Astrocyte (in vitro differentiated cells and primary cell): ENCODE measurements around the gene PITX1. TPM values are rescaled to one million over a fixed set of nuclear protein-coding genes. Genes with fewer than 3 reads are reported as not detected.

Experiments used
- DNase-seq: peaks from one replicate; pipeline ENCODE4 v3.0.0-alpha.2; 2010; ENCODE audit warnings: low read depth
- FAIRE-seq: peaks from 2 replicates; lab custom pipeline; 2011; peaks lifted over from hg19 to GRCh38; lab: Jason Lieb, UNC
- H2AFZ ChIP-seq: 2 replicates; pipeline ENCODE4 v1.6.0; 2012; ENCODE audit warnings: low read depth, low read length, inconsistent platforms
- H3K27ac ChIP-seq: 2 replicates; pipeline ENCODE4 v1.5.1; 2011; ENCODE audit warnings: low read depth, low read length, inconsistent platforms
- H3K27me3 ChIP-seq: 2 replicates; pipeline ENCODE4 v1.6.0; 2011; ENCODE audit warnings: low read length, inconsistent platforms; ENCODE audit not compliant: insufficient read depth
- H3K36me3 ChIP-seq: 2 replicates; pipeline ENCODE4 v1.5.1; 2011; ENCODE audit warnings: low read length, inconsistent platforms; ENCODE audit not compliant: insufficient read depth
- H3K4me1 ChIP-seq: 2 replicates; pipeline ENCODE4 v1.5.1; 2011; ENCODE audit warnings: low read length, inconsistent platforms; ENCODE audit not compliant: insufficient read depth
- H3K4me2 ChIP-seq: 2 replicates; pipeline ENCODE4 v1.6.0; 2012; ENCODE audit warnings: low read length, inconsistent platforms
- H3K4me3 ChIP-seq: 2 replicates; pipeline ENCODE4 v1.5.1; 2011; ENCODE audit warnings: low read depth, mild to moderate bottlenecking, low read length, inconsistent platforms; ENCODE audit not compliant: insufficient read depth
- H3K79me2 ChIP-seq: 2 replicates; pipeline ENCODE4 v1.6.0; 2012; ENCODE audit warnings: mild to moderate bottlenecking, low read length, inconsistent platforms; ENCODE audit not compliant: insufficient read depth
- H3K9ac ChIP-seq: 2 replicates; pipeline ENCODE4 v1.6.0; 2012; ENCODE audit warnings: mild to moderate bottlenecking, low read length, inconsistent platforms
- H3K9me3 ChIP-seq: 2 replicates; pipeline ENCODE4 v1.5.1; 2012; ENCODE audit warnings: low read depth, mild to moderate bottlenecking, low read length, inconsistent platforms; ENCODE audit not compliant: insufficient read depth
- H4K20me1 ChIP-seq: 2 replicates; pipeline ENCODE4 v1.6.0; 2012; ENCODE audit warnings: low read length, inconsistent platforms; ENCODE audit not compliant: insufficient read depth
- H3K27ac Mint-ChIP-seq: one replicate; pipeline ENCODE4 v1.8.0; 2021; ENCODE audit warnings: mild to moderate bottlenecking, mixed read lengths; ENCODE audit not compliant: unreplicated experiment
- H3K27me3 Mint-ChIP-seq: one replicate; pipeline ENCODE4 v1.8.0; 2021; ENCODE audit warnings: low read depth, mixed read lengths; ENCODE audit not compliant: unreplicated experiment
- H3K36me3 Mint-ChIP-seq: one replicate; pipeline ENCODE4 v1.8.0; 2021; ENCODE audit warnings: low read depth, mixed read lengths; ENCODE audit not compliant: unreplicated experiment
- H3K4me1 Mint-ChIP-seq: one replicate; pipeline ENCODE4 v1.8.0; 2021; ENCODE audit warnings: low read depth, mixed read lengths; ENCODE audit not compliant: unreplicated experiment
- H3K4me3 Mint-ChIP-seq: one replicate; pipeline ENCODE4 v1.8.0; 2021; ENCODE audit warnings: mild to moderate bottlenecking, moderate library complexity, mixed read lengths; ENCODE audit not compliant: unreplicated experiment
- H3K9me3 Mint-ChIP-seq: one replicate; pipeline ENCODE4 v1.8.0; 2021; ENCODE audit warnings: mild to moderate bottlenecking, mixed read lengths; ENCODE audit not compliant: unreplicated experiment
- CTCF ChIP-seq: IDR thresholded peaks from 2 replicates; pipeline ENCODE4 v1.5.1; 2011; ENCODE audit warnings: low read depth, mild to moderate bottlenecking, inconsistent platforms, low read length, moderate library complexity; ENCODE audit not compliant: insufficient read depth
- EZH2 ChIP-seq: IDR thresholded peaks from 2 replicates; pipeline ENCODE4 v1.6.1; 2012; ENCODE audit warnings: mild to moderate bottlenecking, low read length, inconsistent platforms; ENCODE audit not compliant: insufficient read depth
- total RNA-seq: library from RNA; stranded (reverse); gene quantifications from 2 replicates; pipeline ENCODE4 v1.2.1, GENCODE V29; 2021

The PITX1 gene
- total RNA-seq, 1 donor from 2014 or later = 0.52 TPM

GRCh38 chr5:134997015-134997414, 37.0 kb downstream of the PITX1 start:
- H4K20me1 ChIP-seq = no peaks in the 10 kb centered on the region
- no peaks in the 10 kb centered on the region for H3K79me2 ChIP-seq
- no peak for DNase-seq
- H3K4me2 ChIP-seq = no peak overlapping the region
- H3K27ac ChIP-seq = no peak overlapping the region
- H3K27me3 ChIP-seq = peaks cover 2% of the 10 kb centered on the region
- H3K4me3 Mint-ChIP-seq = no peak overlapping the region
- H3K9me3 Mint-ChIP-seq = peaks cover 7% of the 10 kb centered on the region
- no peak overlapping the region for H3K9ac ChIP-seq
- no peaks in the 10 kb centered on the region for H3K4me1 Mint-ChIP-seq
- H3K27ac Mint-ChIP-seq = no peak overlapping the region
- peaks cover 55% of the 10 kb centered on the region for H3K27me3 Mint-ChIP-seq
- H2AFZ ChIP-seq = no peak overlapping the region
- H3K9me3 ChIP-seq = no peaks in the 10 kb centered on the region
- H3K36me3 ChIP-seq = no peaks in the 10 kb centered on the region
- H3K36me3 Mint-ChIP-seq = peaks cover 6% of the 10 kb centered on the region
- TF ChIP-seq CTCF (no peak), EZH2 (no peak)
- H3K4me1 ChIP-seq = no peaks in the 10 kb centered on the region
- H3K4me3 ChIP-seq = no peak overlapping the region
- no peak for FAIRE-seq

- H3K4me3 ChIP-seq = no peak overlapping the region
- H3K4me2 ChIP-seq = no peak overlapping the region
- FAIRE-seq (no peak), DNase-seq (no peak)
- no peak overlapping the region for H3K27ac Mint-ChIP-seq
- peaks cover 2% of the 10 kb centered on the region for H3K27me3 ChIP-seq
- H3K9me3 ChIP-seq = no peaks in the 10 kb centered on the region
- H3K27me3 Mint-ChIP-seq = peaks cover 54% of the 10 kb centered on the region
- H3K9ac ChIP-seq = no peak overlapping the region
- no peaks in the 10 kb centered on the region for H3K79me2 ChIP-seq
- H3K9me3 Mint-ChIP-seq = peaks cover 12% of the 10 kb centered on the region
- H4K20me1 ChIP-seq = no peaks in the 10 kb centered on the region
- no peaks in the 10 kb centered on the region for H3K4me1 Mint-ChIP-seq
- peaks cover 6% of the 10 kb centered on the region for H3K36me3 Mint-ChIP-seq
- H2AFZ ChIP-seq = no peak overlapping the region
- no peak overlapping the region for H3K4me3 Mint-ChIP-seq
- H3K27ac ChIP-seq = no peak overlapping the region
- no peak for TF ChIP-seq EZH2
- no peaks in the 10 kb centered on the region for H3K36me3 ChIP-seq
- H3K4me1 ChIP-seq = no peaks in the 10 kb centered on the region
Measured at GRCh38 chr5:134995850-134996402, 38.1 kb downstream of the PITX1 start.

GRCh38 chr5:134994560-134995156, 39.4 kb downstream of the PITX1 start:
- H3K27ac ChIP-seq = no peak overlapping the region
- no peak overlapping the region for H3K4me3 ChIP-seq
- H3K27me3 ChIP-seq = peaks cover 2% of the 10 kb centered on the region
- H3K9me3 Mint-ChIP-seq = peaks cover 10% of the 10 kb centered on the region
- H3K27me3 Mint-ChIP-seq = peaks cover 53% of the 10 kb centered on the region
- H3K4me1 Mint-ChIP-seq = peaks cover 2% of the 10 kb centered on the region
- no peak for FAIRE-seq
- H3K9me3 ChIP-seq = no peaks in the 10 kb centered on the region
- H3K9ac ChIP-seq = no peak overlapping the region
- no peaks in the 10 kb centered on the region for H3K79me2 ChIP-seq
- no peak overlapping the region for H3K27ac Mint-ChIP-seq
- H4K20me1 ChIP-seq = no peaks in the 10 kb centered on the region
- H3K4me1 ChIP-seq = no peaks in the 10 kb centered on the region
- H2AFZ ChIP-seq = no peak overlapping the region
- no peak for DNase-seq
- H3K36me3 ChIP-seq = no peaks in the 10 kb centered on the region
- no peak overlapping the region for H3K4me2 ChIP-seq
- H3K4me3 Mint-ChIP-seq = no peak overlapping the region
- peaks cover 6% of the 10 kb centered on the region for H3K36me3 Mint-ChIP-seq
- no peak for TF ChIP-seq CTCF
- no peak for TF ChIP-seq EZH2
